Breast epithelium (tissue), 4 donors: Measurements from ENCODE around the gene MBD3L3. TPM values are rescaled to one million over a fixed set of nuclear protein-coding genes. Genes with fewer than 3 reads are reported as not detected.
A peak's percentile ranks its signal among the peaks of the same experiment; 100 is the strongest.
"Not testable (repeated sequence)": the region's sequence is repeated elsewhere in the genome, so short reads cannot be mapped to it uniquely, and the experiment has no call there.

ENCODE experiments used
- DNase-seq, 2 donors: peaks; one replicate each; pipeline ENCODE4 v3.0.0-alpha.2; 2019; ENCODE audit warnings: low spot score in 2 of 2
- H3K27ac ChIP-seq, 2 donors: fragments of 200-600 bp; sonication (generic) in 1 of 2; one replicate each; pipeline ENCODE4 v1.5.1; 2016 to 2019; ENCODE audit warnings: mild to moderate bottlenecking in 1 of 2
- H3K27me3 ChIP-seq, 2 donors: fragments of 200-600 bp; sonication (generic) in 1 of 2; one replicate each; pipeline versions ENCODE4 v1.5.1 to v1.6.0; 2017 to 2019; ENCODE audit warnings: control low read depth in 1 of 2, mild to moderate bottlenecking in 1 of 2
- H3K36me3 ChIP-seq: fragments of 200-600 bp; one replicate; pipeline ENCODE4 v1.5.1; 2019
- H3K4me1 ChIP-seq, 2 donors: fragments of 200-600 bp; sonication (generic); one replicate each; pipeline ENCODE4 v1.5.1; 2016 to 2019; ENCODE audit warnings: control low read depth in 1 of 2
- H3K4me3 ChIP-seq, 3 donors: fragments of 200-600 bp; sonication (generic); 1 replicate in 2 of 3; 2 replicates in 1 of 3; pipeline ENCODE4 v1.5.1; 2016 to 2019; ENCODE audit warnings: mild to moderate bottlenecking in 3 of 3, moderate library complexity in 2 of 3
- H3K9me3 ChIP-seq, 2 donors: fragments of 200-600 bp; sonication (generic) in 1 of 2; one replicate each; pipeline ENCODE4 v1.5.1; 2016 to 2019; ENCODE audit warnings: control low read depth in 1 of 2
- CTCF ChIP-seq, 3 donors: fragments of 450-650 bp; IDR thresholded peaks; one replicate each; pipeline ENCODE4 v1.5.1; 2016 to 2017; ENCODE audit warnings: antibody characterized with exemption in 3 of 3, mild to moderate bottlenecking in 3 of 3, moderate library complexity in 3 of 3
- POLR2A ChIP-seq: fragments of 450-650 bp; IDR thresholded peaks from one replicate; pipeline ENCODE4 v1.6.1; 2016; ENCODE audit warnings: antibody characterized with exemption, mild to moderate bottlenecking, moderate library complexity
- POLR2AphosphoS5 ChIP-seq, 3 donors: sonication (generic); formaldehyde crosslinking; IDR thresholded peaks; one replicate each; pipeline ENCODE4 v1.6.1; 2017; ENCODE audit warnings: antibody characterized with exemption in 3 of 3
- intact Hi-C: fragments of 100-400 bp; cut with DNase I; formaldehyde crosslinking; loops from one replicate; pipeline ENCODE4 v1.15.1; 2023; ENCODE audit warnings: low total_unique reads
- total RNA-seq, 3 donors: library from RNA; depleted of rRNA; stranded (reverse); fragments of >200 nt; gene quantifications; one replicate each; pipeline ENCODE4 v1.1.0, GENCODE V29; 2016

Gene MBD3L3
- total RNA-seq, result not detected

- H3K4me1 ChIP-seq, H3K27ac ChIP-seq, H3K27me3 ChIP-seq, H3K9me3 ChIP-seq, DNase-seq, H3K4me3 ChIP-seq, H3K36me3 ChIP-seq, intact Hi-C loops: not testable (repeated sequence)
Observed at GRCh38 chr19:7058576-7058975, at the start of gene MBD3L3. Gene MBD3L3 (minus strand): TSS chr19:7058676. CDS start chr19:7058605, 71 bp downstream.

GRCh38 chr19:7106711-7107657 lies 48.5 kb upstream of the MBD3L3 start:
- H3K9me3 ChIP-seq, result no peaks in the 10 kb centered on the region

GRCh38 chr19:7104747-7105447 lies 46.4 kb upstream of the MBD3L3 start:
- H3K27ac ChIP-seq, result no peak overlapping the region
- H3K36me3 ChIP-seq, result no peaks in the 10 kb centered on the region
- TF ChIP-seq POLR2AphosphoS5 (IDR thresholded peaks at IDR 0.05), result no peak
- H3K27me3 ChIP-seq, result no peaks in the 10 kb centered on the region
- DNase-seq, result no peak
- H3K4me1 ChIP-seq, result no peaks in the 10 kb centered on the region
- H3K4me3 ChIP-seq, result no peak overlapping the region
- intact Hi-C loops, result no loop called here
- no peaks in the 10 kb centered on the region for H3K9me3 ChIP-seq

More at GRCh38 chr19:7106711-7107657, 48.5 kb upstream of the MBD3L3 start:
- H3K36me3 ChIP-seq, result no peaks in the 10 kb centered on the region
- TF ChIP-seq POLR2AphosphoS5 (IDR thresholded peaks at IDR 0.05) (no peak), POLR2A (no peak), CTCF (IDR thresholded peaks at IDR 0.05) (no peak)
- no peaks in the 10 kb centered on the region for H3K4me1 ChIP-seq
- intact Hi-C loops, result no loop called here
- no peak overlapping the region for H3K27ac ChIP-seq
- no peak overlapping the region for H3K4me3 ChIP-seq
- H3K27me3 ChIP-seq, result no peaks in the 10 kb centered on the region
- DNase-seq, result no peak

- Histone ChIP-seq H3K4me3 (no peak overlapping the region), H3K27ac (no peak overlapping the region), H3K4me1 (peaks cover 0 to 4% of the 10 kb centered on the region in 2 donors), H3K9me3 (no peaks in the 10 kb centered on the region), H3K27me3 (no peaks in the 10 kb centered on the region), H3K36me3 (no peaks in the 10 kb centered on the region)
- intact Hi-C loops, result loop anchor here (2.0 kb wide), 1 partner anchor 47 kb away; no protein-coding TSS in a partner anchor
- TF ChIP-seq POLR2A, result no peak
- TF ChIP-seq POLR2AphosphoS5 (IDR thresholded peaks at IDR 0.05), result no peak
- TF ChIP-seq CTCF (IDR thresholded peaks at IDR 0.05), result no peak
- no peak for DNase-seq
Observed at GRCh38 chr19:7101498-7102253, 43.2 kb upstream of the MBD3L3 start.

- H3K27me3 ChIP-seq, result no peaks in the 10 kb centered on the region
- H3K36me3 ChIP-seq, result no peaks in the 10 kb centered on the region
- TF ChIP-seq POLR2A, result no peak
- TF ChIP-seq CTCF (IDR thresholded peaks at IDR 0.05), result no peak
- no peak for TF ChIP-seq POLR2AphosphoS5 (IDR thresholded peaks at IDR 0.05)
- H3K9me3 ChIP-seq, result peaks cover 6 to 10% of the 10 kb centered on the region in 2 donors
- DNase-seq, result no peak
- intact Hi-C loops, result no loop called here
- H3K4me1 ChIP-seq, result peaks cover 0 to 4% of the 10 kb centered on the region in 2 donors
- H3K27ac ChIP-seq, result peak overlapping the region; percentile 92 to 94
- peak overlapping the region; percentile 53 to 70 (median 69) for H3K4me3 ChIP-seq
Observed at GRCh38 chr19:7099597-7099921, 41.1 kb upstream of the MBD3L3 start.
